HL-60/S4 treated with phorbol 12-myristate 13-acetate at 8.2 ng/mL for 4 days and 3 days (cell line): ENCODE data around the gene TBC1D9.

ENCODE experiments used
- in situ Hi-C: fragments of 300-500 bp; cut with MboI; formaldehyde crosslinking; loops from 2 replicates; pipeline ENCODE4 v1.15.0; 2022; ENCODE audit warnings: low sequenced_read_pairs

The TBC1D9 gene

DNA sequence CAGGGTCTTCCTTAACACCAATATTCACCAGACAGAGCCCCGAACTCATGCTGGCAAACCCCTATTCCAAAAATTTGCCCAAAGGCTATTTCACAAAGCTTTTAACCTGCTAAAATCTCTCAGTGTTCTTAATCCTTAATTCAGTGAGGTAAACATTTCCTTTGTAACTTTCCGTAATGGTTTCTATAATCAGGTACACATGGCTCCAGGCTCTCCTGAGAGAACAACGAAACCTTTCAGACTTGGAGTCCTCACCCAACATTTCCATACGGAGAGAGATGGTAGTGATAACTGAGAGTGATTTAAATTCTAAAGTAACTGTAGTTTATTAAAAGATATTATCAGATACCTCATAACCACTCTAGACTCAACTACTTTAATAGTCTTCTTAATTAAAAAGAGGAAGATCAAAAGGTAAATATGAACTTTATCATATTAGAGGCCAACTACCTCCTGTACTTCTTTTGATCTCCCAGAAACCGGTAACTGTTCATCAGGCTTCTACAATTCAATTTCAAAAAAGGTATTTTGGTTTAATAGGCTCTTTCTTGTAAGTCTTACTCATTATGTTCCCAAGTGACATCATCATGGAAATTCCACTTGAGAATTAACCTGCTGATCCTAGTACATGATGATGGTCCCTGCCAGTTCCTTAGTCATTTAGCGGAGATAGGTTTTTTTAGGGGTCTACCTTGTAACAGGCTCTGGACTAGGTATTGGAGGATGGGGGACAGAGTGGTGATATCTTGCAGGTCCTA is 96.1 kb downstream of the TBC1D9 start:
- in situ Hi-C loops = no loop called here

DNA sequence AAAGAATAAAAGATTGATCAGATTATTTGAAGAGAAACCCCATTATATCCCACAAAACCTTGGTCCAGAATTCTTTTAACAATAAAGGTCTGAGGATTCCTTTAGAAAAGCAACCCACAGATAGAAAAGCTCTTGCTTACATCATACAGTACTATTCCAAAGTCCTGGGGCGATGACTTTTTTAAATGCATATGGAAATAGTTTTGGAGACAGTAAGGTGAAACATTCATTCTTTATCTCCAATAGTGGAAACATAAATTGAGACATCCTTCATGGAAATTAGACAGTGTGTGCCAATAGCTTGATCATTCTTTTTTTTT is 101.7 kb downstream of the TBC1D9 start:
- in situ Hi-C loops = no loop called here

DNA sequence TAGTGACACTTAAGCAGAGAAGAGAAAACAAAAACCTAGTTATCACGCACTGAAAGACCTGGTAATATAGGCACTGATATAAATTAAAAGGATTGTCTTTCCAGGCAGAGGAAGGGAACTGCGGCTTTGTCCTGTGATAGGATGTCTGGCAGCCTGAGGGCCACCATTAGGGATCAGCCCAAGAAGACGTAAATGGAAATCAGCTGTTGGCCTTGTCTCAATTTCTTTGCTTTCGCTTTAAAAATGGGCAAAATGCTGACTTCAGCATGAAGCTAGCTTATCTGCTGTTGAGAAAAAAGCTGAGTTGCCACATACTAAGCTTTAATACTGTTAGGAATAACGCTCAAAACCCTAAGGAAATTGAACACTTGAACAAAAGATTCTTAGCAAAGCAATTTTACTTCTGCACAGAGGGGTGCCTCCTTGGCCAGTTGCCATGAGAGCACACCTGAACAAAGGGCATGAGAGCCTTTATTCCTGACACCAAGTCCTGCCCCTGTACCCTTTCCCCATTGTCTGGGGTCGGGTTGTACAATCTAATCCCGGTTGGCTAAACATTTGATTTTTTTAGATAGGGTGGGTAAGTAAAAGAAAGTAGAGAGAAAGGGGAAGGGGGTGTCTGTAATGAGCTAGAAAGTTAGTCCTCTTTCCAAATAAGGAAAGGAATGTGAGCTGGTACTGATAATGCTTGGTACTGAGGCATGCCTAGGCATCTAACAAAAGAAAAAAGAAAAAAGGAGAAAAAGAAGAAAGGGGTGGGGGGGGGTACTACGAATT is 102.3 kb downstream of the TBC1D9 start:
- in situ Hi-C loops = no loop called here

DNA sequence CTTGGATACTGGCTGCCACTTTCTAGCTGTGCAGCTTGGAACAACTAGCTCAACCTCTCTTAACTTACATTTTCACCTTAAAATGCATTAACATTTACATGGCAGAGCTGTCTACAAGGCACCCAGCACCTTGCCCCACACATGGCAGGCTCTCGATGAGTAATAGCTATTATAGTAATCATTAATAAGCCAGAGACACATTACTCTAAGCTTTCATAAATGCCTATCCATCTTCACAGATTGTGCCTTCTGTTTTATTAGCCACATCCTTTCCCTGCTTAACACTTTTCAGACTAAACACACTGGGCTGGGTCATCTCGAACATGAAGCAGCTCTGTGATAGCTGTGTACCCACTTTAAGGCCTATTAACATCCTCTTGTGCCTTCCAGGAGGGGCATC is 103.6 kb downstream of the TBC1D9 start:
- in situ Hi-C loops = no loop called here

DNA sequence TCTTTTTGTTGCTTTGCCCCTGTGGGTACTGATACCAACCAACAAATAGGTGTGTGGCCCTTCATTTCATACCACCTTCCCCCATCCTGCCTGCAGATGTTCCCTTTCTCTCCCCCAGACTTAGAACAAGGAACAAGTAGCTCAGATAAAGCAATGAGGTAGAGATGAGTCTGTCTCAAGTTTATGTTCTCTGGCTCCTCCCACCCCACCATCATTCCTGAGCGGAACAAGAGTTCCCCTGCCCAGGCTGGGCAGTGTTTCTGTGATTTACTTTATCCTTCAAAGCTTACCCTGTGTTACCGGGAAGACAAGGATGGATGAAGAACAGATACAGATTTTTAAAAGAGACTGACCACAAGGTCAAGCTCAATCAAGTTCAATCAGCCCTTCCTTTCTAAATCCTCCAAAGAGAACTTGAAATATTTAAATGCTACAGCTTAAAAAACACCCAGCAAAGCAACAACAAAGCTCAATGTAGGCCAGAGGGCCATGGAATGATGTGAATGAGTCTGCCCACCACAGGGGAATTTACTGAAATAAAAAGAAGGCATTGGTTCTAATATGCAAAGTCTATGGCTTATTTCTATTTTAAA is 107.4 kb downstream of the TBC1D9 start:
- in situ Hi-C loops = no loop called here

DNA sequence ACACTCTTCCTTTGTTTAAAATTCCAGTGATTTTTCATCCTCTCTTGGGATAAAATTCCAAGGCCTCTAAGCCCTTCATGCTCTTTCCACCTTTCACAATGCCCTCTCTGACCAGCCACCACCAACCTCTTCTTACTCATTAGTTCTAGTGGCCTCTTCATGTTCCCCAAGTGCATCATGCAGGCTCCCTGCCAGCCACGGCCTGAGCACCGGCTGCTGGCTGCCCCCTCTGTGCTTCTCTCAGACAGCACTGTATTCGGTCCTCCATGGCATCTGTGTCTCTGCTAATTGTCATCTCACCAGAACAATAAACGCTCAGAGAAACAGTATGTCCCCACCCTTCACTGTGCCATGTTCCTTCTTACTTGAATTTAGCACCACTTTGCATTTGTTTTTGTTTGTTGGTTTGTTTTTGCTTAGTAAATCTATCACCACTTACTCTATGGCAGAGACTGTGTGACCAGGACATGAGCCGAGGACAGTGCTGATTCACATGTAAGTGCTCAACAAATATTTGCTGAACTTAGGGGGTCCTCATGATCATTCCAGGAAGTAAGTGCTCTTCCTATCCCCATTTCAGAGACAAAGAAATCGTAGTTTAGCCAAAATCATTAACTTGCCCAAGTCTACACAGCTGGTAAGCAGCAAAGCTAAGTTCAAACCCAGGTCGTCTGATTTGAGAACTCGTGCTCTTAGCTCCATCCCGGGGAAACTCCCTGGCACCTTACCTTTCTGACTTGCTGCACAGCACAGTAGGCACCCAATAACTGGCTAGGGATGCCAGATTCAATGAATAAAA is 110.4 kb downstream of the TBC1D9 start:
- in situ Hi-C loops = no loop called here

DNA sequence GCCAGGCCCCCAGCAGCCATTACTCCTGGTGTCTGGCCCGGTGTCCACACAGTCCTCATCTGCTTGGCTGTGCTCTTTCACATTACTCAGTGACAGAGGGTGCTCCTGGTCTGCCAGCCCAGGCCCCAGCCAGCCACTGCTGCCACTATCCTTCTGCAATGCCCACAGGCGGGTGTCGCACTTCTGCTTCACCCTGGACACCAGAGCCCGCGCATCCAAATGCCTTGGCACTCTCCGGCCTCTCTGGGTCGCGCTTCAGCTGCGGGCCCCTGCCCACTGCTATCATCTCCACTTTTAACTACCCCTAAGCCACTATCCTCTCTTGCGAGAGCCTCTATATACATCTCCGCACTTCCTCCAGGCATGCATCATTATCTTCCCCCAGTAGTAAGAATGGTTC is 111.0 kb downstream of the TBC1D9 start:
- in situ Hi-C loops = no loop called here

DNA sequence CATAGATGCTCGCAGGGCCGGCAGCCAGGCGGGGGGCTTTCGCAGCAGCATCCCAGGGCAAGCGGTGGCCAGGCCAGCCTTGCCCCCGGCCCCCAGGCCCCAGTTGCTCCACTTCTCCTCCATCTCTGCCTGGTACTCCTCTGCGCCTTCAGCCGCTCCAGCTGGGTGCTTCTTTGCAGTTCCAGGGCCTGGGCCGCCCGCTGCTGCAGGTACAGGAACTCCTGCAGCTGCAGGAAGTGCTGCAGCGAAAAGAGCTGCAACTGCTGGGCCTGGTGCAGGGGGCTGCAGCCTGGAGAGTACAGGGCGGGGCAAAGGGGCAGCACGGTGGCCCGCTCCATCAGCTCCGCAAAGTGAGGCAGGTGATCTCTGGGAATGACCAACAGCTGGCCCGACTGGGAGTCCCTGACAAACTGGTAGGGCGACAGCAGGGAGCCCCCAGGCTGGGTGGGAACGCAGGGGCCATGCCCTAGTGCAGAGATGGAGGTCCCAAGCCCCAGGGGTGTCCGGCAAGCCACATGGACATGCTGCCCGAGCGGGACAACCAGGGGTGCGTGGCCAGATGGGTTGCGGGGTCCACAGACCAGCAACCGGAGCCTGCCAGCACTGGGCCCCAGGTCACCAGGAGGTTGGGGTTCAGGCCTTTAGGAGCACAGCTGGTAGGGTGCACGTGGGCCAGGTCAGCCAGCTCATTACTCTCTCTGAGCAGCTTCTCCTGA is 111.6 kb downstream of the TBC1D9 start:
- in situ Hi-C loops = no loop called here

DNA sequence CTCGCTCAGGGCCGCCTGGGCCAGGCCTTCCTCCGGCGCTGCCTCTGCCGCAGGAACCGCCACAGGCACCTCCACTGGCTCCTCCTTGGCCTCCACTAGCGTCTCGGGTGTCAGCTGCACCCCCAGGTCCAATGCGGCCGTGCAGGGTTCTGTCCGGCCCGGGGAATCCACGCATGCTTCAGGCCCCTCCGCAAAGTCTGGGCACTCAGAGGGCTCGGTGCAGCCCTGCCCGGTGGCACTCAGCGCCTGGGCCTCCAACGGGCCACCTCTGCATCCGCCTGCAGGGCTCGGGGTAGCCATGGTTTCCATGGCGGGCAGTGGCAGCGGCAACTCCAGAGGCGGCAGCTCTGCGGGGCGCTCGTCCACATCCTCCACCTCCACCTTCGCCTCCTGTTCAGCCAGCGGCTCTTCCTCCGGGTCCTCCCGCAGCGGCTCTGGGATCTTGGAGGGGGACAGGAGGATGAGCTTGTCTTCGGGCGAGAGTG is 112.6 kb downstream of the TBC1D9 start:
- in situ Hi-C loops = no loop called here

DNA sequence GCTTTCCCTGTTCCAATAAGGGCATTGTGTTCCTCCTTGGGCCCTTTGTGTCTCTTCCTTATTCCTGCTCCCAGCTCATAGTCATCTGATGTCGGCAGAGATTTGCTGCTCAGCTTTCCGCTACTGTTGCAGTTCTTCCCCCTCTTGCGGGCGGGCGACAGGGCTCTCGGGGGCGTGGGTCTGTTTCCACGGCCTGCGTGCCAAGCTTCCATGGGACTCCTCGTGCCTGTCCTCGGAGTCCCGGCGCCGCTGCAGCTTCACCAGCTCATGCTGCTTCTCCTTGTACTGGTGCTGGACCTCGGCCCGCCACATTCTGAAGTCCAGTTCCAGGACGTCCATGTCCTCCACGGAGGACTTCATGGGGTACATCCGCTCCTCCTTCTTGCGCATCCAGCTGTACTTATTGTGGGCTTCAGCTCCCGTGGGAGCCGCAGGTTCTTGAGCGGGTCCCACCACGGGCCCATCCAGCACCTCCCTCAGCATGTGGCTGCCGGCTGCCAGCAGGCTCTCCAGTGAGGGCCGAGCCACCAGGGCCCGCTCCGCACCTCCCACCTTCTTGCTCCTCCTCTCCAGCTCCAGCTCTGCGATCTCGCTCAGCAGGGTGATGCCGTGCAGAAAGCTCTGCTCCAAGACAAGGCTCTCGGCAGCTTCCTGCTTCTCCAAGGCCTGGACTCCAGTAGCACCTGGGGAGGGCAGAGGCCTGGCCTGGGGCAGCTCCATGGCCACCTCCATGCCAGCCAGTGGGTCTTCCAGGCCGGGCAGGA is 113.3 kb downstream of the TBC1D9 start:
- in situ Hi-C loops = no loop called here

DNA sequence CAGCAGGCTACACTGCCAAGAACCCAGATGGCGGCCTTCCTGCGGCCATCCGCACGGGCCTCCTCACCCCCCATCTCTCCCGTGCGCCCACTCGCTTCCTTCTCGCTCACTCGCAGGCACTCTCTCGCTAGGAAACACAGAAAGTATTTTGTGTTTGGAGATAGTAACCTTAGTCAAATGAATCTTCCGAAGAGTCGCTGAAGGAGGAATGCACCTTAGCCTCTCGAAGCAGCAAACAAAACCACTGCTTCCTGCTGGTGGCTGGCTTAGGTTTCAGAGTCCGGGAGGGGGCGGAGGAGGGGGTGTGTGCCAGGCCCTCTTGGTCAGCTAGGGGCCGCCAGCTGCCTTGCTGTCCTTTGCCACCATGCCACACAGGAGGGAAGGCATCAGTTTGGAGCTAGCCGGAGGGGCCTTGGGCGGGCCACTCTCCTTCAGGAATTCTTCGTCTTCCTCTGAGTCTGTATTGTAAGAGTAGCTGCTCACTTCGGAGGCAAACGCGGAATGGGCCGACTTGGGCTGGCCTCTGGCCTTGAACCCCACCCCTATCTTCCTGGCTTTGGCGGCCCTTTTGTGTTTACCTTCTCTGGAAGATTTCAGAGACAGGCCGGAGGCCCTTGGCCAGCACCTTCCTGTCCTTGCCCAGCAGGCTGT is 114.3 kb downstream of the TBC1D9 start:
- in situ Hi-C loops = no loop called here

DNA sequence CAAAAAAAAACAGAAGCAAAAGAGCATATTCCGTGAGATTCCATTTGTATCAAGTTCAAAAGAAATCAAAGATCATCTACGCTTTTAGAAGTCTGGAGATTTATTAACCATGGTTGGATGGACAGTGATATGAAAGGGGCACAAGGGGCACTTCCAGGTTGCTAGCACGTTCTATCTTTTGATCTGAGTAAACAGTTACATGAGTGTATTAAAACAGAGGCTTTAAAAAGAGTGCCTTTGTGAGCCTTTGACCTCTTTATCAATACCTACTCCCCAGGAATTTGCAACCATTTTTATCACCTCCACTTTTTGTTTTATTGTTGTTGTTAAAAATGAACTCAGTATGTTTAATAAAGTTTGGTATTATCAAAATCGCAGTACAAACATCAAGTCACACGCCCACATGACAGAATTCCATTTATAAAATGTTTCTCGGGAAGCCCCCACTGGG is 115.1 kb downstream of the TBC1D9 start:
- in situ Hi-C loops = no loop called here

DNA sequence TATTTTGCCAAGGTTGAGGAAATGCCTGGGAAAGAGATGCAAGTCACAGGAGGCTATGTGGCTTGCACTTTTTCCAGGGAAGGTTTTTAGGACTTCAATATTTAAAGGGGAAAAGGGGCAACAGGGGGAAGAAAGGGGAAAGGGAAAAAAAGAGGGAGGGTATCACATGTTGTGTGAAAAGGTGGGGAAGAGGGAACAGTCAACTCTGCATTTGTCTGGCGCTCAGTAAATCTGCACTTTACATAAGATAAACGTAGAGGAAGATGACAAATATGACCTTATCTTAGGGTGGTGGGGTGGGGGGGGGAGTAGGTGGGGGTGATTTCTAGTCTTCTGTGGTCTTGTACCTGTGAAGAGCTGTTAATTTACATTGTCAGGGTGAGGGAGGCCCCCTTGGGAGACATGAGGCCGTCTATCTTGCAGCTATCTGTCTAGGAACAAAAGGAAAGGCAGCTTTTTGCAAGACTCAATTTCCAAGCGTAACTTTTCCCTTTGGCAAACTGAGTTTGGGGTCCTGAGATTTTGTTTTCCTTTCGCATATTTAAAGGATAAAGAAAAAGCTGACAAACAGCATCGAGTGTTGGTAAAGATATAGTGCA is 115.9 kb downstream of the TBC1D9 start:
- in situ Hi-C loops = no loop called here

DNA sequence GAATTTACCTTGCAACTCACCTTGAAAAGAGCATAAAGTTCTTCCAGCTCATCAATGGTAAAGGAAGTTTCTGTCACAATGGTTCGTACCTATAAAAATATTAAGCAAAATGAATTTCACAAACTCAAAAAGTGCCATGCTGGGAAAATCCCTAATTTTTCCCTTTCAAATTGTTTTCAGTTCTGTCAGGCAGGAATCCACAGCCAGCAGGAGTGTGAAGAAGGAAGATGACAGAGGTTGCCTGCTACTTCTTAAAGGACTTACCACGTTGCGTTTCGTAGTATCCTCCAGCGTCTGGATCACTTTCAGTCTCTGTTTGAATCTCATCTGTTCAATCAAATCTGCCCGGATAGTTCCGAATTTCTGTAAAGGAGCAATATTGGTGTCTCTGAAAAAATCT is 117.1 kb downstream of the TBC1D9 start:
- in situ Hi-C loops = no loop called here

DNA sequence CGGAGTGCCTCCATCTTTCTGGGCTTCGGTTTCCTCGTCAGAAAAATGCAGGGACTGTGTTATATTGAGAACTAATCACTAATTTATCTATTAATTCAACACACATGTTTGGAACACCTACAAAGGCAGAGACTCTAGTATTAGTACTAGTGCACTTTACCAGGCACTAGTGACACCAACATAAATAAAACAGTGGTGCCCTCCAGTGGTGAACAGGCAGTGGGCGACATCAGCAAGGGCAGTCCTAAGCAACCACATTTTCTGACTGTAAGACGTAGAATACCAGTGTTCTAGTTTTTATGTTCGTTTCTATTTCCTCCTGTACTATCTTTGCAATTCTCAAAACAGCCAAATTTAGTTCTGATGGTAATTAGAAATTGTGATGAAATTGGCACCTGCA is 118.3 kb downstream of the TBC1D9 start:
- in situ Hi-C loops = no loop called here

DNA sequence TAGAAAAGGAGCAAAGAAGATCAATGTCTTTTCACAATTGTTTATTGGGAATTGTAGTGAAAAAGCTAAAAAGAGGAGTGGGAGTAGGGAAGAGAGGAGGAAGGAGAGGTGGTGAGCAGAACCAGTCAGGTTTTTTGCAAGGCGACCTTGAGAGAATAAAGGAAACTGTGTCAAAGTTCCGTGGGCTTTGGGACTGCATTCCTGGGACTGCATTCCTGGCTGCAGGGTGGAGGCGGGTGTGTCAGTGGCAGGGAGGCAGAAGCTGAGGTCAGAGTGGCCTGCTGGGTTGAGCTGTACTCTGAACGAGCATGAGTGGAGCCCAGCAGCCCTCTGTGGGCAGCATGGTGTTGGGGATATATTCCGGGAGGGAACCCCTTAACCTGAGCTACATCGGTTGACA is 120.6 kb downstream of the TBC1D9 start:
- in situ Hi-C loops = no loop called here

DNA sequence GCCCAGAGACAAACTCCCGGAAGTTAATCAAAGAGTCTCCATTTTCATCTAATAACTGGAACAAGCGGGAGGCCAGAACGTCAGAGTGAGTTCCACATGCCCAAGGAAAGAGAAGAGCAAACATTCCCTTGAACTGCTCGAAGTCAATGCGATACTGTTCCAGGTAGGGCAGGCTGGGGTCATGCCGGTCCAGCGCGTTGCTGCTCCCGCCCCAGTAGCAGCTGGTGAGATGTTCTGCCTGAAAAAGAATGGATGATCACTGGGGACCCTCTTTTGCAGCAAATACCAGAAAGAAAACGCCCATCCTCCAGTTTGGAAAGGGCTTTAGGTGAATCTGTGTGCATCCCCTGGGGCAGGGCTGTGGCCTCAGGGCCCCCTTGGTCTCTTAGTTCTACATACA is 122.2 kb downstream of the TBC1D9 start:
- in situ Hi-C loops = no loop called here

DNA sequence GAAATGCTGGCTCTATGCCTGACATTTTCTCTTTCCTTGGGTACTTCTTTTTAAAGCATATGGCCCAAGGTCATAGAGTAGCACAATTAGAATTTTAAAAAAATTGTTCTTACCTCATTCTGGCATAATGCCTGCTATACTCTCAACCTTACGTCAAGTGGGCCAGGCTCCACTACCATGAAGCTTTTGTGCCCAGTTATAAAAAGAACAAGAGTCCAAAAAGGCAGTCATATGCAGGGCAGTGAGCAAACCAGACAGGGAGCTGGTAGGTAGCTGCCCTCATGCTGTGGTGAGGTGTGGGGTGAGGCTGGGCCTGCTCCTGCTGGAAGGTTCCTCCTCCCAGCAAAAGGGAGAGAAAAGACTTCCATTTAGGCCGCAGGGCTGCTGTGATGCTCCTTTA is 123.1 kb downstream of the TBC1D9 start:
- in situ Hi-C loops = no loop called here

DNA sequence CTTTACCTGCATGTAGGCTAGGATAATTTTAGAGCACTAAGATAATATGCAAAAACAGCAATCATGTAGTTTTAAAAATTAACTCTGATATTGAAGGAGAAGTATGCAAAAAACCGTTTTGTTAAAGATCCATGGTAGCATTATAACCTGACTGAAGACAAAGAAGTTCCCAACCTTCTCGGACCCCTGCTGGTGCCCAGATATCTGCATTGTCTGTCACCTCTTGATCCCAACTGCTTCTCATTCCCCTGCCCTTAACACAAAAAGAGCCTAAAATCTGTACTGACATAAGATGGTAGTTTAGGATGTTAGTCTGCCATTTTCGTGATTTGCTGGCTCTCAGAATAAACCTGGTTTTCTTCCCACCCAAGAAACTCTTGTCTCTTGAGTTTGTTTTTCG is 125.9 kb downstream of the TBC1D9 start:
- in situ Hi-C loops = no loop called here
